Tibial nerve (tissue), 4 donors: Measurements from ENCODE around the gene KLHL11. TPM values are rescaled to one million over a fixed set of nuclear protein-coding genes. Genes with fewer than 3 reads are reported as not detected.

Experiments
- DNase-seq, 2 donors: peaks; one replicate each; pipeline ENCODE4 v3.0.0-alpha.2; 2019; ENCODE audit warnings: low spot score in 2 of 2
- H3K27ac ChIP-seq, 4 donors: fragments of 200-600 bp; sonication (generic) in 3 of 4; one replicate each; pipeline ENCODE4 v1.5.1; 2017 to 2019; ENCODE audit warnings: mild to moderate bottlenecking in 1 of 4
- H3K27me3 ChIP-seq, 2 donors: fragments of 200-600 bp; sonication (generic) in 1 of 2; one replicate each; pipeline versions ENCODE4 v1.5.1 to v1.6.0; 2017 to 2019
- H3K36me3 ChIP-seq, 3 donors: fragments of 200-600 bp; sonication (generic); one replicate each; pipeline ENCODE4 v1.5.1; 2018 to 2019
- H3K4me1 ChIP-seq, 4 donors: fragments of 200-600 bp; sonication (generic) in 3 of 4; one replicate each; pipeline ENCODE4 v1.5.1; 2017 to 2019
- H3K4me3 ChIP-seq, 4 donors: fragments of 200-600 bp; sonication (generic) in 3 of 4; one replicate each; pipeline ENCODE4 v1.5.1; 2017 to 2019; ENCODE audit warnings: mild to moderate bottlenecking in 1 of 4, moderate library complexity in 1 of 4
- H3K9me3 ChIP-seq, 4 donors: fragments of 200-600 bp; sonication (generic) in 3 of 4; one replicate each; pipeline ENCODE4 v1.5.1; 2017 to 2019
- CTCF ChIP-seq, 5 experiments: fragments of 200-600 bp in 3 of 5; fragments of 450-650 bp in 2 of 5; sonication (generic) in 3 of 5; IDR thresholded peaks; one replicate each; pipeline ENCODE4 v1.5.1; 2016 to 2019; ENCODE audit warnings: antibody characterized with exemption in 5 of 5, mild to moderate bottlenecking in 3 of 5, moderate library complexity in 2 of 5
- EP300 ChIP-seq, 2 donors: sonication (generic); formaldehyde crosslinking; IDR thresholded peaks; one replicate each; pipeline ENCODE4 v1.6.1; 2017; ENCODE audit warnings: antibody characterized with exemption in 2 of 2, mild to moderate bottlenecking in 1 of 2
- POLR2A ChIP-seq, 2 donors: fragments of 450-650 bp; IDR thresholded peaks; one replicate each; pipeline ENCODE4 v1.6.1; 2017; ENCODE audit warnings: antibody characterized with exemption in 2 of 2, mild to moderate bottlenecking in 2 of 2, moderate library complexity in 2 of 2
- WGBS, 2 donors: methylation state at CpG; one replicate each; pipeline ENCODE4 v1.1.5; 2018; 5-methylcytosine and 5-hydroxymethylcytosine counted together
- total RNA-seq, 4 donors: library from RNA; depleted of rRNA; stranded (reverse); fragments of >200 nt; gene quantifications; one replicate each; pipeline ENCODE4 v1.1.0, GENCODE V29; 2016

KLHL11 gene
- total RNA-seq, 4 donors from 2014 or later = 27.3 to 42.2 (median 32.7) TPM

- H3K9me3 ChIP-seq = no peaks in the 10 kb centered on the region
- H3K36me3 ChIP-seq = peaks cover 0 to 33% (median 0%) of the 10 kb centered on the region in 3 donors
- H3K4me3 ChIP-seq = no peak overlapping the region
- no peak overlapping the region for H3K27ac ChIP-seq
- 95 to 98% methylated on average over 20 of the region's 20 CpGs for WGBS, 2 donors
- TF ChIP-seq CTCF (IDR thresholded peaks at IDR 0.05) (no peak), EP300 (IDR thresholded peaks at IDR 0.05) (no peak), POLR2A (IDR thresholded peaks at IDR 0.05) (no peak)
- H3K27me3 ChIP-seq = no peaks in the 10 kb centered on the region
- no peak for DNase-seq
- H3K4me1 ChIP-seq = peaks cover 0 to 13% (median 4%) of the 10 kb centered on the region in 4 donors
These were observed 47.2 kb downstream of the KLHL11 start for GRCh38 chr17:41818024-41818423.

GRCh38 chr17:41816637-41817320, 48.4 kb downstream of the KLHL11 start:
- TF ChIP-seq POLR2A (IDR thresholded peaks at IDR 0.05) = no peak
- no peak for TF ChIP-seq EP300 (IDR thresholded peaks at IDR 0.05)
- no peak for TF ChIP-seq CTCF (IDR thresholded peaks at IDR 0.05)
- DNase-seq = no peak

GRCh38 chr17:41814195-41814594, 51.0 kb downstream of the KLHL11 start:
- 27 to 62% methylated on average over 1 of the region's 1 CpG for WGBS, 2 donors
- no peak for DNase-seq
- Histone ChIP-seq H3K4me3 (no peak overlapping the region), H3K27me3 (no peaks in the 10 kb centered on the region), H3K36me3 (peaks cover 0 to 17% (median 0%) of the 10 kb centered on the region in 3 donors), H3K4me1 (peaks cover 0 to 45% (median 22%) of the 10 kb centered on the region in 4 donors), H3K9me3 (no peaks in the 10 kb centered on the region), H3K27ac (peak overlapping the region in 1 of 4 donors; percentile 79)
- TF ChIP-seq POLR2A (IDR thresholded peaks at IDR 0.05) = no peak
- no peak for TF ChIP-seq EP300 (IDR thresholded peaks at IDR 0.05)
- TF ChIP-seq CTCF (IDR thresholded peaks at IDR 0.05) = no peak

More at GRCh38 chr17:41816637-41817320, 48.4 kb downstream of the KLHL11 start:
- H3K36me3 ChIP-seq = peaks cover 0 to 33% (median 0%) of the 10 kb centered on the region in 3 donors
- no peaks in the 10 kb centered on the region for H3K9me3 ChIP-seq
- no peak overlapping the region for H3K4me3 ChIP-seq
- no peak overlapping the region for H3K27ac ChIP-seq
- 93 to 94% methylated on average over 22 to 23 of the region's 23 CpGs for whole genome bisulfite sequencing, 2 donors
- no peaks in the 10 kb centered on the region for H3K27me3 ChIP-seq
- H3K4me1 ChIP-seq = peaks cover 0 to 23% (median 6%) of the 10 kb centered on the region in 4 donors

GRCh38 chr17:41813699-41814124, 51.5 kb downstream of the KLHL11 start:
- 42 to 44% methylated on average over 9 of the region's 9 CpGs for WGBS, 2 donors
- H3K27ac ChIP-seq = peak overlapping the region in 3 of 4 donors; percentile 9 to 84 (median 79)
- H3K36me3 ChIP-seq = peaks cover 0 to 12% (median 0%) of the 10 kb centered on the region in 3 donors
- peaks cover 0 to 45% (median 22%) of the 10 kb centered on the region in 4 donors for H3K4me1 ChIP-seq
- H3K9me3 ChIP-seq = no peaks in the 10 kb centered on the region
- no peak for DNase-seq
- peak overlapping the region in 3 of 4 donors; percentile 74 to 86 (median 83) for H3K4me3 ChIP-seq
- TF ChIP-seq POLR2A (IDR thresholded peaks at IDR 0.05) (no peak), EP300 (IDR thresholded peaks at IDR 0.05) (no peak), CTCF (IDR thresholded peaks at IDR 0.05) (no peak)
- no peaks in the 10 kb centered on the region for H3K27me3 ChIP-seq

- WGBS, 2 donors = 12 to 14% methylated on average over 12 of the region's 12 CpGs
- H3K4me1 ChIP-seq = peaks cover 0 to 45% (median 22%) of the 10 kb centered on the region in 4 donors
- no peaks in the 10 kb centered on the region for H3K27me3 ChIP-seq
- peak overlapping the region; percentile 9 to 84 (median 75) for H3K27ac ChIP-seq
- H3K36me3 ChIP-seq = peaks cover 0 to 11% (median 0%) of the 10 kb centered on the region in 3 donors
- TF ChIP-seq CTCF (IDR thresholded peaks at IDR 0.05) (no peak), EP300 (IDR thresholded peaks at IDR 0.05) (no peak), POLR2A (IDR thresholded peaks at IDR 0.05) (no peak)
- DNase-seq = no peak
- no peaks in the 10 kb centered on the region for H3K9me3 ChIP-seq
- H3K4me3 ChIP-seq = peak overlapping the region; percentile 74 to 86 (median 84)
These were observed 52.0 kb downstream of the KLHL11 start for GRCh38 chr17:41813152-41813680.
